Psoas muscle (tissue), 8 donors: Measurements from ENCODE around the gene ITGB1. TPM values are rescaled to one million over a fixed set of nuclear protein-coding genes. Genes with fewer than 3 reads are reported as not detected.

Experiments
- ATAC-seq, 4 donors: fragments of 200-7000 bp; cut with Tn5 transposase; one replicate each; pipeline ENCODE4 v1.9.1; 2020; ENCODE audit warnings: moderate library complexity in 3 of 4, mild to moderate bottlenecking in 2 of 4
- DNase-seq, 2 donors: peaks; one replicate each; pipeline ENCODE4 v3.0.0-alpha.2; 2020
- H3K27ac ChIP-seq: fragments of 200-600 bp; one replicate; pipeline ENCODE4 v1.8.0; 2022
- H3K27me3 ChIP-seq, 3 donors: fragments of 200-600 bp in 1 of 3; one replicate each; pipeline versions ENCODE4 v1.6.1 to v1.8.0; 2013 to 2022; ENCODE audit warnings: low read length in 2 of 3, mild to moderate bottlenecking in 2 of 3, moderate library complexity in 1 of 3; ENCODE audit not compliant: insufficient read depth in 3 of 3
- H3K36me3 ChIP-seq, 2 donors: fragments of 200-600 bp in 1 of 2; one replicate each; pipeline versions ENCODE4 v1.6.1 to v1.8.0; 2013 to 2022; ENCODE audit warnings: low read depth in 1 of 2, mild to moderate bottlenecking in 1 of 2, moderate library complexity in 1 of 2; ENCODE audit not compliant: insufficient read depth in 1 of 2
- H3K4me1 ChIP-seq: fragments of 200-600 bp; one replicate; pipeline ENCODE4 v1.8.0; 2022
- H3K4me3 ChIP-seq: fragments of 200-600 bp; one replicate; pipeline ENCODE4 v1.8.0; 2022; ENCODE audit warnings: mild to moderate bottlenecking
- H3K9me3 ChIP-seq: fragments of 200-600 bp; one replicate; pipeline ENCODE4 v1.8.0; 2022
- WGBS, 3 donors: extraction: QIAGEN DNeasy Blood & Tissue Kit; methylation state at CpG; one replicate each; pipeline versions ENCODE4 v1.1.6 to v1.1.7; 2013; 5-methylcytosine and 5-hydroxymethylcytosine counted together
- intact Hi-C, 2 donors: fragments of 100-400 bp; cut with DNase I; formaldehyde crosslinking; loops; one replicate each; pipeline versions ENCODE4 v1.11.0 to v1.14.2; 2022
- polyA plus RNA-seq, 3 donors: library from polyadenylated mRNA; stranded (reverse); fragments of 200-250 nt; gene quantifications; one replicate each; pipeline ENCODE4 v1.2.3, GENCODE V29; 2013
- total RNA-seq, 4 donors: library from RNA; stranded (reverse); fragmentation: NEBNext Ultra II Directional in 2 of 4; extraction: Animal tissue kit (Norgen Biotek cat#: 25700) in 2 of 4; gene quantifications; one replicate each; pipeline versions ENCODE4 v1.2.1 to v1.2.4, GENCODE V29; 2021 to 2023
- TF ChIP-seq, protein P1 (sequence below): fragments of 200-600 bp; IDR thresholded peaks from one replicate; pipeline ENCODE4 v1.8.0; 2022; ENCODE audit warnings: antibody characterized with exemption
- donor health status: healthy with polysubstance abuse.
- donor health status: DM: no; HTN: no; CAD: no; lungs with moderate emphysema.
- donor health status: Bipolar disorder and iron deficiency.
- donor health status: healthy.
- donor health status: DM: yes; HTN: yes; CAD: no.
- donor health status: DM: no; HTN: no; CAD: no.
- donor health status: DM: no; HTN: no; CAD: no.
- donor health status: DM: yes; HTN: yes; CAD: no.

Gene ITGB1
- total and polyA plus RNA-seq, 7 donors = 215 to 569 (median 255) TPM

DNA sequence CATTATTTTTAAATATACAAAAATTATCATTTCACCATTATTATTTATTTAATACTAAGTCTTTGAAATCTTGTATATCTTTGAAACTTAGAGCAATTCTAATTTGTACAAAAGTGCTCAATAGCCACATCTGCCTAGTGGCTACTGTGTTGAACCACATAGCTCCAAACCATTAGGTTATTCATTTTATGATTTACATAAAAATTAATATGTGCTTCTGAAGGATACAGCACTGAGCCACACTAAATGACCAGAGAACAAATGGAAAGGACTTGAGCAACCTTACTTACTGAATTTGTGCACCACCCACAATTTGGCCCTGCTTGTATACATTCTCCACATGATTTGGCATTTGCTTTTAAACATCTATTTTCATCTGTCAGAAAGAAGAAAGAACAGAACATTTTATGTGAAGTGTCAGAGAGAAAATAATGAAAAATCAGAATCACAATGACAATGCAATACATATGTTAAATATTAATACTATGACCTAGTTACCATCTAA, 25.8 kb downstream of the ITGB1 start:
- Histone ChIP-seq H3K4me3 (no peak overlapping the region), H3K4me1 (peaks cover 10% of the 10 kb centered on the region), H3K27ac (no peak overlapping the region), H3K27me3 (no peaks in the 10 kb centered on the region), H3K36me3 (peaks cover 8 to 87% of the 10 kb centered on the region in 2 donors), H3K9me3 (no peaks in the 10 kb centered on the region)
- intact Hi-C loops = no loop called here
- DNase-seq = no peak
- TF ChIP-seq, protein P1, sequence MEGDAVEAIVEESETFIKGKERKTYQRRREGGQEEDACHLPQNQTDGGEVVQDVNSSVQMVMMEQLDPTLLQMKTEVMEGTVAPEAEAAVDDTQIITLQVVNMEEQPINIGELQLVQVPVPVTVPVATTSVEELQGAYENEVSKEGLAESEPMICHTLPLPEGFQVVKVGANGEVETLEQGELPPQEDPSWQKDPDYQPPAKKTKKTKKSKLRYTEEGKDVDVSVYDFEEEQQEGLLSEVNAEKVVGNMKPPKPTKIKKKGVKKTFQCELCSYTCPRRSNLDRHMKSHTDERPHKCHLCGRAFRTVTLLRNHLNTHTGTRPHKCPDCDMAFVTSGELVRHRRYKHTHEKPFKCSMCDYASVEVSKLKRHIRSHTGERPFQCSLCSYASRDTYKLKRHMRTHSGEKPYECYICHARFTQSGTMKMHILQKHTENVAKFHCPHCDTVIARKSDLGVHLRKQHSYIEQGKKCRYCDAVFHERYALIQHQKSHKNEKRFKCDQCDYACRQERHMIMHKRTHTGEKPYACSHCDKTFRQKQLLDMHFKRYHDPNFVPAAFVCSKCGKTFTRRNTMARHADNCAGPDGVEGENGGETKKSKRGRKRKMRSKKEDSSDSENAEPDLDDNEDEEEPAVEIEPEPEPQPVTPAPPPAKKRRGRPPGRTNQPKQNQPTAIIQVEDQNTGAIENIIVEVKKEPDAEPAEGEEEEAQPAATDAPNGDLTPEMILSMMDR = no peak
- no peak for ATAC-seq

DNA sequence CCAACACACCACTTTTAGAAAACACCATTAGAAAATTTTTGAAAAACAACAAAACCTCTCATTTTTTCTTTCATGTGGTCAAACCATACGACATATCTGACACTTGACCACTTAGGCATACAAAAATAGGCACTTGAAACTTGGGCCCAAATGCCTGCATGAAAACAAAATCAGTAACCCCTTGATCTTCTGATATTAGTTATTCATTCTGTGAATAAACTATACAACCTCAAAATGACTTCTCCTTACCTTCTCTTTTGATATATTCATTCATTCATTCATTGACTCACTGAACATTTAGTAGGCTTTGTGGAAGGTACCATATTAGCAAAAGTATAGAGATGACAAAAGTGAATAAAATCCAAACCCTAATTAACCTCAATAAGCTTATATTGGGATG, 26.4 kb downstream of the ITGB1 start:
- Histone ChIP-seq H3K27ac (no peak overlapping the region), H3K4me3 (no peak overlapping the region), H3K36me3 (peaks cover 8 to 94% of the 10 kb centered on the region in 2 donors), H3K9me3 (no peaks in the 10 kb centered on the region), H3K4me1 (peaks cover 5% of the 10 kb centered on the region), H3K27me3 (no peaks in the 10 kb centered on the region)
- WGBS, 3 donors = 42 to 74% (median 44%) methylated on average over 1 of the region's 1 CpG
- DNase-seq (no peak), ATAC-seq (no peak)
- intact Hi-C loops = no loop called here
- TF ChIP-seq, protein P1 = no peak

DNA sequence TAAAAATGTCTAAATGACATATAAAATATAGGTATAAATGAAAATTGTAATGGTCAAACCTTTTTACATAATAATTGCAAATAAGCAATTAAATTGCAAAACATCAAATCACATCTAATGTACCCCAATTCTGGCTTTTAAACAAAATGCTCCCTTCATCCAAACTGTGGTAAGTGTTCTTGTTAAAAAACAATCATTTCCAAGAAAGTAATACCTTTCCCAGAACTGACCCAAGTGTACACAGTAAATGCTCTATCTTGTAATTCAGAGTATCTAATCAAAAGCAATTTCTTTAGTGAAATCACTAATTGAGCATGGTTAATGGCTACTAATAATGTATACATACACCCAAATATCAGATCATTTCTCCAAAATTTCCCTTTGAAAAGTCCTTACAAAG, 28.0 kb downstream of the ITGB1 start:
- no peaks in the 10 kb centered on the region for H3K4me1 ChIP-seq
- no peak for ATAC-seq
- H3K27me3 ChIP-seq = no peaks in the 10 kb centered on the region
- peaks cover 13 to 99% of the 10 kb centered on the region in 2 donors for H3K36me3 ChIP-seq
- H3K4me3 ChIP-seq = no peak overlapping the region
- TF ChIP-seq, protein P1 = no peak
- H3K9me3 ChIP-seq = no peaks in the 10 kb centered on the region
- intact Hi-C loops = no loop called here
- no peak overlapping the region for H3K27ac ChIP-seq
- no peak for DNase-seq

DNA sequence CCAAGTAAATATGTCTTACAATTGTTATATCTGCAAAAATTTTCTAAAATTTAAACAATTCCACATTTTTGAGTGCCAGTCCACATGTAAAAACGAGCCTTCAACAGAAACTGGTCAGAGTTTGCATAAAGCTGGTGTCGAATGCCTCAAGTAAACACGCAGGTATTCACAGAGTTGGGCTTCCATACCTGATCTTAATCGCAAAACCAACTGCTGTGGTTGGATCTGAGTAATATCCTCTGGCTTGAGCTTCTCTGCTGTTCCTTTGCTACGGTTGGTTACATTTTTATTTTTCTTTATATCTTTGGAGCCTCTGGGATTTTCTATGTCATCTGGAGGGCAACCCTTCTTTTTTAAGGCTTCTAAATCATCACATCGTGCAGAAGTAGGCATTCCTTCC, 28.4 kb downstream of the ITGB1 start:
- Histone ChIP-seq H3K4me1 (no peaks in the 10 kb centered on the region), H3K36me3 (peaks cover 13 to 99% of the 10 kb centered on the region in 2 donors), H3K4me3 (no peak overlapping the region), H3K27ac (no peak overlapping the region), H3K27me3 (no peaks in the 10 kb centered on the region), H3K9me3 (no peaks in the 10 kb centered on the region)
- DNase-seq (no peak), ATAC-seq (no peak)
- TF ChIP-seq, protein P1 = no peak
- intact Hi-C loops = no loop called here
- WGBS, 3 donors = 69 to 74% (median 72%) methylated on average over 6 of the region's 6 CpGs

DNA sequence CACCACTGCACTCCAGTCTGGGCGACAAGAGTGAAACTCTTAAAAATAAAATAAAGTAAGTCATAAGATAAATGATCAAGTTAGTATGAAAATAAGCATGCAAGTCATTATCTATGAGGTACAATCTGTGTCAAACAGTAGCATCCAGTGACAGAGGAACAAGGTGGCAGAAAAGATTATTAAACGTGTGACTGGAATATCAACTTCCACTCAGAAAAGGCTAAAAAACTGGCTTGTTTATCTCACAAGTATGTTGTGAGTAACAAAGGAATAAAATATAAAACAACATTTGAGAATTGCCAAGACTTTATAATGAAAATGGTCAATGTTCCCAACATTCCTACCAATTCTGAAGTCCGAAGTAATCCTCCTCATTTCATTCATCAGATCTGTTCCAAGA, 30.3 kb downstream of the ITGB1 start:
- intact Hi-C loops = no loop called here
- WGBS, 3 donors = 95 to 97% (median 97%) methylated on average over 3 of the region's 3 CpGs
- no peaks in the 10 kb centered on the region for H3K27me3 ChIP-seq
- H3K36me3 ChIP-seq = peaks cover 14 to 100% of the 10 kb centered on the region in 2 donors
- H3K4me3 ChIP-seq = no peak overlapping the region
- no peak for DNase-seq
- ATAC-seq = no peak
- no peak overlapping the region for H3K27ac ChIP-seq
- TF ChIP-seq, protein P1 = no peak
- no peaks in the 10 kb centered on the region for H3K9me3 ChIP-seq
- H3K4me1 ChIP-seq = no peaks in the 10 kb centered on the region
